ENCODE data around the gene LTB4R2. TPM values are rescaled to one million over a fixed set of nuclear protein-coding genes. Genes with fewer than 3 reads are reported as not detected.

LTB4R2 gene
- total and polyA plus RNA-seq, 2 experiments from 2014 or later: 0.45 to 3.5 TPM

GRCh38 chr14:24262821-24263733 lies 46.9 kb upstream of the LTB4R2 start, which contains the start of gene TGM1:
TGM1 (minus strand) TSS chr14:24263177; CDS start chr14:24262352, 825 bp downstream.
- DNase-seq: no peak

GRCh38 chr14:24263848-24264247 lies 46.1 kb upstream of the LTB4R2 start:
- Histone ChIP-seq H3K9me2 (ENCODE audit: insufficient read depth) (no peaks in the 10 kb centered on the region), H3K36me3 (ENCODE audit: low read depth) (no peaks in the 10 kb centered on the region), H2AFZ (no peak overlapping the region), H3K27me3 (replicated peaks; ENCODE audit: insufficient read depth) (no peaks in the 10 kb centered on the region), H3K9ac (no peak overlapping the region), H3K79me2 (ENCODE audit: insufficient read depth) (no peaks in the 10 kb centered on the region), H3K9me3 (ENCODE audit: low read depth) (no peaks in the 10 kb centered on the region), H3F3A (ENCODE audit: insufficient read depth) (no peaks in the 10 kb centered on the region), H3K4me1 (ENCODE audit: insufficient read depth) (peaks cover 7% of the 10 kb centered on the region), H4K20me1 (ENCODE audit: insufficient read depth) (no peaks in the 10 kb centered on the region), H3K27ac (no peak overlapping the region), H3K4me3 (no peak overlapping the region), H3K4me2 (ENCODE audit: unreplicated experiment) (no peak overlapping the region)
- in situ Hi-C loops (cut with MboI): no loop called here
- DNase-seq: no peak
- TF ChIP-seq EZH2phosphoT487 (IDR thresholded peaks at IDR 0.05; ENCODE audit: insufficient read depth, low read depth) (no peak), EZH2 (IDR thresholded peaks at IDR 0.05; ENCODE audit: insufficient read depth, poor library complexity, severe bottlenecking) (no peak)
- WGBS, 2 experiments (ENCODE audit: low coverage in 1 of 2, low lambda C conversion rate in 2 of 2, missing lambda C conversion rate in 2 of 2): 65 to 76% methylated on average over 6 of the region's 6 CpGs

More at GRCh38 chr14:24262821-24263733, 46.9 kb upstream of the LTB4R2 start, which contains the start of gene TGM1:
- Histone ChIP-seq H3K27me3 (replicated peaks; ENCODE audit: insufficient read depth) (no peaks in the 10 kb centered on the region), H3K4me1 (ENCODE audit: insufficient read depth) (peaks cover 7% of the 10 kb centered on the region), H3K36me3 (ENCODE audit: low read depth) (no peaks in the 10 kb centered on the region), H3K4me3 (no peak within 1 kb of the TSS), H3K9me3 (ENCODE audit: low read depth) (no peaks in the 10 kb centered on the region), H3F3A (ENCODE audit: insufficient read depth) (no peaks in the 10 kb centered on the region), H2AFZ (no peak within 1 kb of the TSS), H3K79me2 (ENCODE audit: insufficient read depth) (no peaks in the 10 kb centered on the region), H3K9ac (no peak within 1 kb of the TSS), H4K20me1 (ENCODE audit: insufficient read depth) (no peaks in the 10 kb centered on the region), H3K9me2 (ENCODE audit: insufficient read depth) (no peaks in the 10 kb centered on the region), H3K4me2 (ENCODE audit: unreplicated experiment) (no peak within 1 kb of the TSS), H3K27ac (no peak within 1 kb of the TSS)
- TF ChIP-seq EZH2phosphoT487 (IDR thresholded peaks at IDR 0.05; ENCODE audit: insufficient read depth, low read depth): no peak
- in situ Hi-C loops (cut with MboI): no loop called here
- 68 to 70% methylated on average over 13 to 14 of the region's 14 CpGs for WGBS, 2 experiments (ENCODE audit: low coverage in 1 of 2, low lambda C conversion rate in 2 of 2, missing lambda C conversion rate in 2 of 2)

GRCh38 chr14:24264298-24264697 lies 45.6 kb upstream of the LTB4R2 start:
- Histone ChIP-seq H3K27me3 (replicated peaks; ENCODE audit: insufficient read depth) (no peaks in the 10 kb centered on the region), H3K4me3 (no peak overlapping the region), H3K4me1 (ENCODE audit: insufficient read depth) (peaks cover 2% of the 10 kb centered on the region), H3K36me3 (ENCODE audit: low read depth) (no peaks in the 10 kb centered on the region), H3K9me3 (ENCODE audit: low read depth) (no peaks in the 10 kb centered on the region), H4K20me1 (ENCODE audit: insufficient read depth) (no peaks in the 10 kb centered on the region), H3K4me2 (ENCODE audit: unreplicated experiment) (no peak overlapping the region), H2AFZ (no peak overlapping the region), H3K9ac (no peak overlapping the region), H3K79me2 (ENCODE audit: insufficient read depth) (no peaks in the 10 kb centered on the region), H3F3A (ENCODE audit: insufficient read depth) (no peaks in the 10 kb centered on the region), H3K27ac (no peak overlapping the region), H3K9me2 (ENCODE audit: insufficient read depth) (no peaks in the 10 kb centered on the region)
- 52 to 61% methylated on average over 6 of the region's 6 CpGs for WGBS, 2 experiments (ENCODE audit: low coverage in 1 of 2, low lambda C conversion rate in 2 of 2, missing lambda C conversion rate in 2 of 2)
- DNase-seq: no peak
- TF ChIP-seq EZH2phosphoT487 (IDR thresholded peaks at IDR 0.05; ENCODE audit: insufficient read depth, low read depth) (no peak), EZH2 (IDR thresholded peaks at IDR 0.05; ENCODE audit: insufficient read depth, poor library complexity, severe bottlenecking) (no peak)
- in situ Hi-C loops (cut with MboI): no loop called here

DNA sequence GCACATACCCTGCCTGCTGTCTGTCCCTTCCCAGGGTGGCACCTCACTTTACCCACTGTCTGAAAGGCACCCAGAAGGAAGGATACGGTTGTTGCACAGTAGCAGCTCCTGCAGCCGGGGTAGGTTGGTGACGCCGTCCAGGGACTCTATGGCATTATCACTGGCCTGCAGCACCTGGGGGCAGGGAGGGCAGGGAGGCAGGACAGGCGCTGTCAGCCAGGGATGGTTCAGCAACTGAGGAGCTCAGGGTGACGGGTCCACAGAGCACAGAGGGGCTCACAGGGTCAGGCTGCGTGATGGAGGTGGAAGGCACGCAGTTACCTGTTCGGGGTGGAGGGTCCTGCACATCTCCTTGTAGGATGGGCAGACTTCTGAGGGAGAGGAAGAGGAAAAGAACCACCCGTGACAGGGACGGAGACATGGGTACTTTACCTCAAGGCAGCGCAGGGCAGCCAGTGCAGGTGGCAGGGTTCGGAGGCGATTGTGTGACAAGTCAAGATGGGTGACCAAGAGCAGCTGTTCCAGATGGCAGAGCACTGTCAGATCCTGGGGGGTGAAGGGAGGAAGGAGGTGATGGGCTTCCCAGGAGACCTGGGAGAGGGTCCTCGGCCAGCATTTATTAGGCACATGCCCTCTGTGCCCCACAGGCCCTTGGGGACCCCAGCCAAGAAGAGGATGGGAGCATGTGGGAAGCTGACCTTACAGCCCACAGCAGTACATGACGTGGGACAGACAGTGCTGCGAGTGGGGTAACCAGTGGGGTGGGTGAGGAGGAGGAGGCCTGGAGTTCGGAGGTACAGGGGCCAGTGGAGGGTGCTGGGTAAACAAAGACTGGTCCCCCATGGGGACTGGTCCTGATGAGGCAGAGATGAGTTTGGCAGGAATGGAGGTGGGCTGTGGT lies 43.3 kb upstream of the LTB4R2 start:
- H3F3A ChIP-seq (ENCODE audit: insufficient read depth): no peaks in the 10 kb centered on the region
- WGBS, 2 experiments (ENCODE audit: low coverage in 1 of 2, low lambda C conversion rate in 2 of 2, missing lambda C conversion rate in 2 of 2): 86 to 89% methylated on average over 18 of the region's 18 CpGs
- H4K20me1 ChIP-seq (ENCODE audit: insufficient read depth): no peaks in the 10 kb centered on the region
- no peak overlapping the region for H3K9ac ChIP-seq
- peaks cover 5% of the 10 kb centered on the region; the same call in 1 of the 2 replicates for H3K79me2 ChIP-seq (ENCODE audit: insufficient read depth)
- H2AFZ ChIP-seq: no peak overlapping the region
- TF ChIP-seq EZH2 (IDR thresholded peaks at IDR 0.05; ENCODE audit: insufficient read depth, poor library complexity, severe bottlenecking): no peak
- TF ChIP-seq EZH2phosphoT487 (IDR thresholded peaks at IDR 0.05; ENCODE audit: insufficient read depth, low read depth): no peak
- no peaks in the 10 kb centered on the region for H3K9me3 ChIP-seq (ENCODE audit: low read depth)
- no peak overlapping the region for H3K4me2 ChIP-seq (ENCODE audit: unreplicated experiment)
- DNase-seq: no peak
- H3K36me3 ChIP-seq (ENCODE audit: low read depth): no peaks in the 10 kb centered on the region
- H3K27me3 ChIP-seq (replicated peaks; ENCODE audit: insufficient read depth): no peaks in the 10 kb centered on the region
- H3K4me3 ChIP-seq: no peak overlapping the region
- no peaks in the 10 kb centered on the region for H3K4me1 ChIP-seq (ENCODE audit: insufficient read depth)
- in situ Hi-C loops (cut with MboI): no loop called here
- H3K27ac ChIP-seq: no peak overlapping the region
- no peaks in the 10 kb centered on the region for H3K9me2 ChIP-seq (ENCODE audit: insufficient read depth)
